Panc1 (cell line): ENCODE measurements around the gene SNX9. TPM values are rescaled to one million over a fixed set of nuclear protein-coding genes. Genes with fewer than 3 reads are reported as not detected.

Experiments used
- ATAC-seq: fragments of 200-7000 bp; cut with Tn5 transposase; 2 replicates; pipeline ENCODE4 v1.9.1; 2020; ENCODE audit warnings: mild to moderate bottlenecking, moderate library complexity
- BruUV-seq: library from RNA; stranded (reverse); fragments of 400-500 nt; replicated peaks from 2 replicates; lab custom pipeline; 2021; lab: Mats Ljungman, UMichigan
- CTCF ChIA-PET: fragments of 300-600 bp; sonication (Branson Sonifier 250); formaldehyde crosslinking; loops from one replicate; lab custom pipeline; 2022; ENCODE audit warnings: antibody characterized with exemption; lab: Charles Lee
- POLR2A ChIA-PET: fragments of 300-600 bp; sonication (Branson Sonifier 250); formaldehyde crosslinking; loops from one replicate; lab custom pipeline; 2022; ENCODE audit warnings: antibody characterized with exemption; lab: Charles Lee
- DNase-seq: peaks from one replicate; pipeline ENCODE4 v3.0.0-alpha.2; 2010; ENCODE audit warnings: low read depth, low spot score
- H3K27ac ChIP-seq: 2 replicates; pipeline ENCODE4 v1.5.1; 2011; ENCODE audit warnings: mild to moderate bottlenecking, low read length, inconsistent platforms
- H3K27me3 ChIP-seq: fragments of 200-500 bp; sonication (Bioruptor generic); 2 replicates; pipeline ENCODE4 v1.6.0; 2014; ENCODE audit warnings: low read length, inconsistent platforms; ENCODE audit not compliant: control insufficient read depth, insufficient read depth
- H3K36me3 ChIP-seq: fragments of 200-500 bp; sonication (Bioruptor generic); 2 replicates; pipeline ENCODE4 v1.5.1; 2014; ENCODE audit warnings: inconsistent platforms, mild to moderate bottlenecking, low read length, moderate library complexity; ENCODE audit not compliant: control insufficient read depth, insufficient read depth
- H3K4me1 ChIP-seq: 2 replicates; pipeline ENCODE4 v1.5.1; 2011; ENCODE audit warnings: inconsistent platforms, mild to moderate bottlenecking, low read length, moderate library complexity; ENCODE audit not compliant: control insufficient read depth, insufficient read depth
- H3K4me3 ChIP-seq, 2 experiments: 2 replicates each; pipeline ENCODE4 v1.5.1; 2011 to 2012; ENCODE audit warnings: low read depth in 2 of 2, low read length in 2 of 2, mild to moderate bottlenecking in 2 of 2, inconsistent platforms in 1 of 2, moderate library complexity in 1 of 2
- H3K9me3 ChIP-seq: fragments of 200-500 bp; sonication (Bioruptor generic); 2 replicates; pipeline ENCODE4 v1.5.1; 2014; ENCODE audit warnings: low read depth, mild to moderate bottlenecking, inconsistent platforms, low read length, moderate library complexity; ENCODE audit not compliant: control insufficient read depth, insufficient read depth
- CTCF ChIP-seq: fragments of 450-650 bp; IDR thresholded peaks from 2 replicates; pipeline ENCODE4 v1.5.1; 2017; ENCODE audit warnings: mild to moderate bottlenecking
- POLR2AphosphoS5 ChIP-seq: IDR thresholded peaks from 2 replicates; pipeline ENCODE4 v1.6.1; 2012; ENCODE audit warnings: mild to moderate bottlenecking, low read depth, low read length, moderate library complexity
- REST ChIP-seq, 2 experiments: IDR thresholded peaks; 2 replicates each; pipeline ENCODE4 v1.6.1; 2011 to 2012; ENCODE audit warnings: low read depth in 2 of 2, control low read depth in 1 of 2, low read length in 1 of 2, mild to moderate bottlenecking in 1 of 2, moderate library complexity in 1 of 2; ENCODE audit not compliant: insufficient read depth in 1 of 2
- SIN3A ChIP-seq: IDR thresholded peaks from 2 replicates; pipeline ENCODE4 v1.6.1; 2012; ENCODE audit warnings: low read depth, mild to moderate bottlenecking, low read length, moderate library complexity, borderline replicate concordance; ENCODE audit not compliant: insufficient read depth
- TCF7L2 ChIP-seq: IDR thresholded peaks from 2 replicates; pipeline ENCODE4 v1.6.1; 2011; ENCODE audit warnings: mild to moderate bottlenecking, low read depth, low read length, inconsistent platforms
- in situ Hi-C: cut with HindIII; loops from 2 replicates; pipeline ENCODE4 v1.10.0; 2016; ENCODE audit warnings: low sequenced_read_pairs, low pct_unique_long_range_greater_than_20kb
- intact Hi-C: fragments of 100-400 bp; cut with micrococcal nuclease; formaldehyde crosslinking; loops from one replicate; pipeline ENCODE4 v1.10.0; 2022; ENCODE audit not compliant: unreplicated experiment
- total RNA-seq: library from RNA; stranded (reverse); gene quantifications from one replicate; pipeline ENCODE4 v1.2.1, GENCODE V29; 2021; ENCODE audit not compliant: unreplicated experiment

SNX9 gene
- total RNA-seq, 1 experiment from 2014 or later, result 46.0 TPM

GRCh38 chr6:157988700-157989063 is 165.6 kb downstream of the SNX9 start:
- CTCF ChIA-PET, result no interaction called here
- peak overlapping the region; percentile 97 for H3K27ac ChIP-seq
- no TSS peak for BruUV-seq
- POLR2A ChIA-PET, result no interaction called here
- H3K36me3 ChIP-seq, result peaks cover 2% of the 10 kb centered on the region; the same call in 1 of the 2 replicates
- in situ Hi-C loops, result no loop called here
- intact Hi-C loops, result no loop called here
- no peak for TF ChIP-seq SIN3A
- TF ChIP-seq POLR2AphosphoS5, result no peak
- no peak for TF ChIP-seq REST (IDR thresholded peaks at IDR 0.05; ENCODE audit: insufficient read depth in 1 of 2, low read depth in 2 of 2, low read length in 1 of 2)
- TF ChIP-seq CTCF, result no peak
- TF ChIP-seq TCF7L2, result no peak
- no peak overlapping the region for H3K4me3 ChIP-seq
- DNase-seq (no peak), ATAC-seq (no peak)
- H3K4me1 ChIP-seq, result peaks cover 82% of the 10 kb centered on the region
- H3K27me3 ChIP-seq, result no peaks in the 10 kb centered on the region
- no peaks in the 10 kb centered on the region for H3K9me3 ChIP-seq

GRCh38 chr6:157989541-157990289 is 166.7 kb downstream of the SNX9 start:
- Histone ChIP-seq H3K4me1 (peaks cover 80% of the 10 kb centered on the region), H3K27me3 (no peaks in the 10 kb centered on the region), H3K4me3 (peak overlapping the region in 1 of 2 experiments; percentile 5; a peak in 1 of 4 replicates), H3K27ac (peak overlapping the region; percentile 97), H3K36me3 (peaks cover 2% of the 10 kb centered on the region; the same call in 1 of the 2 replicates), H3K9me3 (no peaks in the 10 kb centered on the region)
- BruUV-seq, result no TSS peak
- CTCF ChIA-PET, result no interaction called here
- DNase-seq (no peak), ATAC-seq (peak; percentile 80)
- intact Hi-C loops (no loop called here), in situ Hi-C loops (no loop called here)
- TF ChIP-seq TCF7L2 (peak; percentile 69), REST (IDR thresholded peaks at IDR 0.05; ENCODE audit: insufficient read depth in 1 of 2, low read depth in 2 of 2, low read length in 1 of 2) (no peak), POLR2AphosphoS5 (peak; percentile 86), SIN3A (peak; percentile 52; the same call in 1 of the 2 replicates), CTCF (no peak; the same call in 1 of the 2 replicates)
- POLR2A ChIA-PET, result interaction anchor here (0.6 kb wide), 1 partner anchor 14 kb away, joined by 4 read pairs; no protein-coding TSS in a partner anchor
